ENCODE measurements around the gene SMIM36. TPM values are rescaled to one million over a fixed set of nuclear protein-coding genes. Genes with fewer than 3 reads are reported as not detected.
A peak's percentile ranks its signal among the peaks of the same experiment; 100 is the strongest.
"Not testable (repeated sequence)": the region's sequence is repeated elsewhere in the genome, so short reads cannot be mapped to it uniquely, and the experiment has no call there.

SMIM36 gene
- polyA plus RNA-seq, 3 donors = 0.14 TPM; not detected in 2

DNA sequence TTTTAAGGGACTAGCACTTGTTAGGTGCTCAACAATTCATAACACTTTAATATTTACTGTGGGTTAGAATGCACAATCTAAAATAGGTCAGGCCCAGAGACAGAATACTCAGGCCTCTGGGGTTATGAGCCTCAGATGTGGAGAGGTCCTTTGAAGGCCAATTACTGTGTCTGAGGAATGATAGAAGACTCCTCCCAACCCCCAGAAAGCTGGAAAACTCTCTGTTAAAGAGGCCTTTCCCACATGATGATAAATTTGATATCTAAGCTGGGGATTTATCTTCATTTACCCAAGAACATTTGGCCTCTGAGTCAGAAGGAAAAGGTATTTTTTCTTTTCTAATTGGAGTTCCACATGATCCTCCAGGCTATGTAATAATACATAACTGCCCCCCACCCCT, 48.5 kb downstream of the SMIM36 start:
- no peak for DNase-seq (ENCODE audit: extremely low read depth in 1 of 11, low read depth in 9 of 11, low spot score in 4 of 11)

GRCh38 chr17:55462234-55462633, 49.0 kb downstream of the SMIM36 start:
- DNase-seq (ENCODE audit: extremely low read depth in 1 of 11, low read depth in 9 of 11, low spot score in 4 of 11) = no peak

DNA sequence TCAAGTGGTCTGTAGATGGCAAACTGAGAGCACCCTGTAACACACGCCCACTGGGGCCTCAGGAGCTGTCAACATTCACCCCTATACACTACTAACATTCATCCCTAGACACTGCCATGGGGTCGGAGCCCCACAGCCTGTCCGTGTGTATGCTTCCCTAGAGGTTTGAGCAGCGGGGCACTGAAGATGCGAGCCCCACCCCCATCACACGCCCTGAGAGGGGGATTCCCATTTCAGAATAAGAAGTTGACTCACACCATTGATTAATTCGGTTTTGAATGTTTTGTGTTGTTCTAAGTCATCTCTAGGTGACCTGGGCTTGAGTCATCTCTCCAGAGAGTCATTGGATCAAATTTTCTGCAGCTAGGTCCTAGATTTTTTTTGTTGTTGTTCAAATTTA, 52.3 kb downstream of the SMIM36 start:
- DNase-seq (ENCODE audit: extremely low read depth in 1 of 11, low read depth in 9 of 11, low spot score in 4 of 11) = no peak

DNA sequence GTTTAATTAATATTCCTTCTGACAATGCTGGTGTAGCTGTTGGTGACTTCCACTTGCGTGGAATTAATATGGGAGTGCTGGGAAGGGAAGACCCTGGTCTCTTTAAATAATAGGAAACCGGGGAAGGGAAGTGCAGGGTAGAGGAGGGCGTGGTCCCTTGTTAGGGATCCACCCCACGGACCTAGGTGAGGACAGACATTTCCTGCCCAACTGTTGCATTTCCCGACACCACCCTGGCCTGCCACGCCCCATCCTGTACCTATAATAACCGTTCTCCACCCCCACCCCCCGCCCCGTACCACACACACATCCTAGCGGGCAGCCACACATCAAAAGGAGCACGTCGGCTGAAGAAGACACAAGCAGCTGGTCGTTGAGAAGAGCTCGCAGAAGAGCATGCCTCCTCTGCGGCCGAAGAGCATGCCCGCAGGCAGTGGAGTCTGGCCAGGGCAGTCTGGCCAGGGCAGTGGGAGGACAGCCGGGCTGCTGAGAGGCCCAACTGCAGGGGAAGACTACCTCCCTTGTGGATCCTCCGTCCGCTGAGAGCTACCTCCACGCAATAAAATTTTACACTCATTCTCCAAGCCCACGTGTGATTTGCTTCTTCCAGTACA, 52.9 kb downstream of the SMIM36 start:
- DNase-seq (ENCODE audit: extremely low read depth in 1 of 11, low read depth in 9 of 11, low spot score in 4 of 11) = no peak

GRCh38 chr17:55456307-55457240, 54.7 kb downstream of the SMIM36 start:
- DNase-seq (ENCODE audit: extremely low read depth in 1 of 11, low read depth in 9 of 11, low spot score in 4 of 11) = no peak

DNA sequence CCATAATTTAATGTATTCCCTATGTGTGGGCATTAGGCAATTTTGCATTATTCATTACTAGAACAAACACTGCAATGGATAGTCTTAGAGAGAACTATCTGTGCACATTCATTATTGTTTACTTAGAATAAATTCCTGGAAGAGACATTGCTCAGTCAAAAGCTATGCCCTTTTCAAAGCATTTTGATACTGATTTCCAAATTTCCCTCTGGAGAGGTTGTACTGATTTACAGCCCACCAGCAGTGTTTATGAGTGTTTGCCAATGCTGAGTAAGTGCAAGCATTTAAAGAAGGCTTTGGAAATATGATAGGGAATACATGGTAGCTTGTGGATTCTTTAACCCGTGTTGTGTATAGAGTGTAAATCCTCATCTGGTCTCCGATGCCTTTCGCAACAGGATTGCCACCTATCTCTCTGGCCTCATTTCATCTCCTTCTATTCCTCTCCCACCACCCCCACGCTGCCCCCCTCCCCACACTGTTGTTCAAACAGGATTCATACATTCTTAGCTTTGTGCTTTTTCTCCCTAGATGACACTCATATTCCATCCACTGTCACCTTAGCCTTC, 56.3 kb downstream of the SMIM36 start:
- DNase-seq (ENCODE audit: extremely low read depth in 1 of 11, low read depth in 9 of 11, low spot score in 4 of 11) = no peak

GRCh38 chr17:55453839-55454557, 57.3 kb downstream of the SMIM36 start:
- DNase-seq (ENCODE audit: extremely low read depth in 1 of 11, low read depth in 9 of 11, low spot score in 4 of 11) = no peak

GRCh38 chr17:55452139-55452790, 59.0 kb downstream of the SMIM36 start:
- peak in 1 of 11 donors; percentile 41 for DNase-seq (ENCODE audit: extremely low read depth in 1 of 11, low read depth in 9 of 11, low spot score in 4 of 11)

- no peak for DNase-seq (ENCODE audit: extremely low read depth in 1 of 11, low read depth in 9 of 11, low spot score in 4 of 11)
Measured at GRCh38 chr17:55451758-55452138, 59.5 kb downstream of the SMIM36 start.

GRCh38 chr17:55451203-55451641, 60.0 kb downstream of the SMIM36 start:
- DNase-seq (ENCODE audit: extremely low read depth in 1 of 11, low read depth in 9 of 11, low spot score in 4 of 11) = peak in 6 of 11 donors; percentile 30 to 61 (median 52)

DNA sequence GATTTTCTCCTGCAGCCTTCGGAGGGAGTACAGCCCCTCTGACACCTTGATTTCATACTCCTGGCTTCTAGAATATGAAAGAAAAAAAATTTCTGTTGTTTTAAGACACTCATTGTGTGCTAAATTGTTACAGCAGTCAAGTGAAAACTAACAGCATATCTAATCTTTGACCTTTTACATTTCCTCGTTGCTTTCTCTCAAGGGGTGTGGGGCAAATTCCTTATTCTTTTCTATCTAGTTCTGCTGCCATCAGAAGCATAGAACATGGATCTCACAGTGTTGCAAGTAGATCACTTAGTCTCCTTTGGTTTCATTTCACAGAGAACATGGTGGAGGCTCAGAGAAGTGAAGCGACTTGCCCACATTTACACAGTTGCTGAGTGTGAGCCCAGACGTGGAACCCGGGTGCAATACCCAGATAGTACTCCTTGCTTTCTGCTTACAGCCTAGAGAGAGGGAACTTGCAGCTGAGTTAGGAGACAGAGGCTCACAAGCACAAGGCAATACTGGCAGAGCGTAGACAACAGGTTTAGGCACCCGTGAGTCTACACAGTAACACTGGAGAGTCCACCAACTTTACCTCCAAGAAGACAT, 60.9 kb downstream of the SMIM36 start:
- no peak for DNase-seq (ENCODE audit: extremely low read depth in 1 of 11, low read depth in 9 of 11, low spot score in 4 of 11)

DNA sequence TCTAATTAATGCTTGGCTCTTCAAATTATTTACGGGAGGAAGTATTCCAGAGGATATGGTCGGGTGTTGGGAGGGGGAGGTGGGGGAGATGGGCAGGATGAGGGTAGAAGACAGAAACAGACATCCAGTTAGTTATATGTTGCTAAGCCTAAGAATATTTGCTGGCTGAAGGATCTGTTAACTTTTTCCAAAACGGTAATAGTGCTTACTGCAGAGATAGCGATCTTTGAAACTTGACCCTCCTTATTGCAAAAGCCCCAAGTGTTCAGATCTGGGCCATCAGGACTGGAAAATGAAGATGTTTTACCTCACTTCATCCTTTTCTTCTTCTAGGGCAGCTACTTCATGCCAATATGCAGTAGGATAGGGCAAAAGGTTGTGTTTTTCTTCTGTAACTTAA, 62.6 kb downstream of the SMIM36 start:
- DNase-seq (ENCODE audit: extremely low read depth in 1 of 11, low read depth in 9 of 11, low spot score in 4 of 11) = no peak

GRCh38 chr17:55446581-55447205, 64.6 kb downstream of the SMIM36 start:
- no peak for DNase-seq (ENCODE audit: extremely low read depth in 1 of 11, low read depth in 9 of 11, low spot score in 4 of 11)

DNA sequence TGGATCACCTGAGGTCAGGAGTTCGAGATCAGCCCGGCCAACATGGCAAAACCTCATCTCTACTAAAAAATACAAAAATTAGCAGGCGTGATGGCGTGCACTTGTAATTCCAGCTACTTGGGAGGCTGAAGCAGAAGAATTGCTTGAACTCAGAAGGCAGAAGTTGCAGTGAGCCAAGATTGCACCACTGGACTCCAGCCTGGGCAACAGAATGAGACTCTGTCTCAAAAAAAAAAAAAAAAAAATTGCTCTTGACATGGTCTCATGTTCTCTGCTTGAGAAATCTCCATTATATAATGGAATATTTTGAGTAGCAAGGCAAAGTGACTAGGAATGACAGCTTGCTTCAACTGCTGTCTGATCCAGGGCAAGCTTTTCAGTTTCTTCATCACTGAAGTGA, 65.2 kb downstream of the SMIM36 start:
- not testable (repeated sequence) for DNase-seq (ENCODE audit: extremely low read depth in 1 of 11, low read depth in 9 of 11, low spot score in 4 of 11)

DNA sequence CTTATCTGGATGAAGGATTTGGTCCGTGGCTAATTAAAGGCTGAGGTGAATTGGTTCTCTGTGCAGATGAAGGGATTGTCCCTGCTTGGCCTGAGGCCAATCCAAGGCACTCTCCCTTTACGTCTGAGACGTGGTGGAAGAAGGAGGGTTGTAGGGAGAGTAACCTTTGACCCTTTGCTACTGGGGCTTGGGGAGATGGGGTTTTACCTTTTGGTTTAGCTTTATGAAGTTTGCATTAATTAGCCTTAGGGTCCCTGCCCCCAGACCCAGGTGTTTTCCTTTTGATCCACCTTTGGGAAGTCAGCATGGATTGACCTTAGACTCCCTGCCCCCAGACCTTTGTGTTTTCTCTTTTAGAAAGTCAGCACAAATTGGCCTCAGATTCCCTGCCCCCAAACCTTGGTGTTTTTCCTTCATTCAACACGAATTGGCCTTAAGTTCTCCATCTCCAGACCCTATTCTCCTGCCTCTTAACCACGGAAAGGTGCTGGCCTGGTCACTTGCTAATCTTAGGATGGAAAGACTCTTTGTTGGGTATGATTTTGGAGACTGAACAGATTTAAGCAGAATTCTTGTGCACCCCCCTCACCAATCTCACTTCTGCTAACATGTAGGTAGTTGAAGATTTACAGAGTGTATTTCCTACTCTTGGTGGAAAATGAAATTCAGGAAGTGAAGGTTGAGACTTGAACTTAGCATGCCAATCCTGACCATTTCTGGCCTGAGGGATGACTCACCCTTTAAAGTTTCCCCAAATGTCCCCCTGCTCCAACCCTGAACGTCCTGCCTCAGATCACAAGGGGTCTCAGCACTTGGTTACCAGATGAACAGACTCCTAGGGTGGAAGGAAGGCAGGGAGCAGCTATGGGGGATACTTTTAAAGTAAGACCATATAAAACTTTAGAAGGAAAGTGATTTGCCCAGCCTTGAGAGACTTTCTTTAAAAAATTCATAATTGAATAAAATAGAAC, 66.5 kb downstream of the SMIM36 start:
- DNase-seq (ENCODE audit: extremely low read depth in 1 of 11, low read depth in 9 of 11, low spot score in 4 of 11) = no peak

GRCh38 chr17:55443904-55444303, 67.3 kb downstream of the SMIM36 start:
- DNase-seq (ENCODE audit: extremely low read depth in 1 of 11, low read depth in 9 of 11, low spot score in 4 of 11) = no peak

Measured in renal cortex interstitium (tissue), 11 donors.